ENCODE data around the gene SMIM7.
"Not testable (repeated sequence)": the region's sequence is repeated elsewhere in the genome, so short reads cannot be mapped to it uniquely, and the experiment has no call there.

The SMIM7 gene

DNA sequence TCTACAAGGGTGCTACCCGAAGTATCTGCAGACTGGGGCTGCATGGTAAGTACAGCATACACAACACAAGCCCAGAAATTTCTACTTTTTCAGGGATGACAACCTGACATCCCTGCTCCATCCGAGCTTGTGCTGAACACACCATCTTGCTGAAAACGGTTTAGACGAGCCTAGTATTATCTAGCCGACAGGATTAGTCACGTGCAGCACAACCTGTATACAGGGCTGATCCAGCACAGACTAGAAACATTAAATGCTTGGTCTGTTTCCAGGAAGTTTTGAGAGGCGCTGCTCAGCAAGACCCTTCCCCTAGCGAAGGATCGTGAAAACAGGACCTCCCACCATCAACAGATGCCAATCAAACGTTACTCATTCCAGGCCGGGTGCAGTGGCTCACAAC is 4.2 kb downstream of the SMIM7 start:
- TF ChIP-seq, protein P1, sequence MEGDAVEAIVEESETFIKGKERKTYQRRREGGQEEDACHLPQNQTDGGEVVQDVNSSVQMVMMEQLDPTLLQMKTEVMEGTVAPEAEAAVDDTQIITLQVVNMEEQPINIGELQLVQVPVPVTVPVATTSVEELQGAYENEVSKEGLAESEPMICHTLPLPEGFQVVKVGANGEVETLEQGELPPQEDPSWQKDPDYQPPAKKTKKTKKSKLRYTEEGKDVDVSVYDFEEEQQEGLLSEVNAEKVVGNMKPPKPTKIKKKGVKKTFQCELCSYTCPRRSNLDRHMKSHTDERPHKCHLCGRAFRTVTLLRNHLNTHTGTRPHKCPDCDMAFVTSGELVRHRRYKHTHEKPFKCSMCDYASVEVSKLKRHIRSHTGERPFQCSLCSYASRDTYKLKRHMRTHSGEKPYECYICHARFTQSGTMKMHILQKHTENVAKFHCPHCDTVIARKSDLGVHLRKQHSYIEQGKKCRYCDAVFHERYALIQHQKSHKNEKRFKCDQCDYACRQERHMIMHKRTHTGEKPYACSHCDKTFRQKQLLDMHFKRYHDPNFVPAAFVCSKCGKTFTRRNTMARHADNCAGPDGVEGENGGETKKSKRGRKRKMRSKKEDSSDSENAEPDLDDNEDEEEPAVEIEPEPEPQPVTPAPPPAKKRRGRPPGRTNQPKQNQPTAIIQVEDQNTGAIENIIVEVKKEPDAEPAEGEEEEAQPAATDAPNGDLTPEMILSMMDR (IDR thresholded peaks at IDR 0.05; ENCODE audit: borderline replicate concordance, insufficient read depth, low read depth, low read length), result no peak

DNA sequence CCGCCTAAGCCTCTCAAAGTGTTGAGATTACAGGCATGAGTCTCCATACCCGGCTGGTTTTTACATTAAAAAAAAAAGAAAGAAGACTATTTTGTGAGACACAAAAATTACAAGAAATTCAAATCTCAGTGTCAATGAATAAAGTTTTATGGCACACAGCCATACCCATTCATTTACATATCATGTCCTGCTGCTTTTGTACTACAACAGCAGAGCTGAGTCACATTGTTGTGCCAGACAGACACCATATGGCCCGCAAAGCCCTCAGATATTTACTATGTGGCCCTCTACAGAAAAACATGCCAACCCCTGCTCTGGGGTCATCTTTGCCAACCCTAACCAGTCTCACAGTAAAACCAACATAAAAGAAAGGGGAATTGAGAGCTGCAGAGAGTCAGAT is 5.3 kb downstream of the SMIM7 start:
- H3K4me3 ChIP-seq (ENCODE audit: low read depth, low read length), result no peak overlapping the region
- TF ChIP-seq, protein P1 (IDR thresholded peaks at IDR 0.05; ENCODE audit: borderline replicate concordance, insufficient read depth, low read depth, low read length), result no peak

More for the DNA sequence above, 4.2 kb downstream of the SMIM7 start:
- no peak overlapping the region for H3K4me3 ChIP-seq (ENCODE audit: low read depth, low read length)

DNA sequence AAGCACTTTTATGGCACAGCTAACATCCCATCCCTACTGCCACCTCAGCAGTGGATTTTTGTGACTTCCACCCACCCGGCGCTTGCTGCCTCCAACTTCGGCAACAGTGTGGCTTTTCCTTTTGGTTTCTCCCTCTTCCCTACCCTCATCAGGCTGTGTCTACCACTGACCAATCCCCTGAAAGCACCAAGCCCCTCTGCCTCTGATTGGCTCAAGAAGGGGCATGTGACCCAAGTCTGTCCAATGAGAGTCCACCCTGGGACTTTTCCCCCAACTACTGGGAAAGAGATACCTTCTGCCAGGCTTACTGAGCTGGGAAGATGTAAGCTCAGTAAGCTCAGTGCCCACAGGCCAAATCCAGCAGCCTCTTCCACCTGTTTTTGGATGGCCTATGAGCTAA is 5.8 kb downstream of the SMIM7 start:
- no peak overlapping the region for H3K4me3 ChIP-seq (ENCODE audit: low read depth, low read length)
- TF ChIP-seq, protein P1 (IDR thresholded peaks at IDR 0.05; ENCODE audit: borderline replicate concordance, insufficient read depth, low read depth, low read length), result no peak

DNA sequence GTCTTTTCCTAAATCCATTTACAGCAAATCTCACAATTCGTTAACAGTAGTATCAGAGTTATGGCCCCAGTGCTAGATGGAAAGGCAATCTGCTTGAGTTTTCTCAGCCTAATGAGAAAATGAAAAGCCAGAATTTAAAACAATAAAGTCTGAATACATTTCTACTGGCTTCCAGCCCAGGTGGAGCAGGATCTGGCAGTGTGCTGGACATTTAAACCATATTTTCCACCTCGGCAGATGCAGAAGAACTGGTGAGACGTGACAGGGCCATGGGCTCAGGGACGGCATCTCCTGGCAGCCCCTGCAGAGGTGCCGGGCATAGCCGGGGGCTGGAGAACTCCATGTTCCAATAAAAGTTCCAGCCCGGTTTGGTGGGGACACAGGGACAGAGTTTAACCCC is 7.1 kb downstream of the SMIM7 start:
- TF ChIP-seq, protein P1 (IDR thresholded peaks at IDR 0.05; ENCODE audit: borderline replicate concordance, insufficient read depth, low read depth, low read length), result no peak
- no peak overlapping the region for H3K4me3 ChIP-seq (ENCODE audit: low read depth, low read length)

DNA sequence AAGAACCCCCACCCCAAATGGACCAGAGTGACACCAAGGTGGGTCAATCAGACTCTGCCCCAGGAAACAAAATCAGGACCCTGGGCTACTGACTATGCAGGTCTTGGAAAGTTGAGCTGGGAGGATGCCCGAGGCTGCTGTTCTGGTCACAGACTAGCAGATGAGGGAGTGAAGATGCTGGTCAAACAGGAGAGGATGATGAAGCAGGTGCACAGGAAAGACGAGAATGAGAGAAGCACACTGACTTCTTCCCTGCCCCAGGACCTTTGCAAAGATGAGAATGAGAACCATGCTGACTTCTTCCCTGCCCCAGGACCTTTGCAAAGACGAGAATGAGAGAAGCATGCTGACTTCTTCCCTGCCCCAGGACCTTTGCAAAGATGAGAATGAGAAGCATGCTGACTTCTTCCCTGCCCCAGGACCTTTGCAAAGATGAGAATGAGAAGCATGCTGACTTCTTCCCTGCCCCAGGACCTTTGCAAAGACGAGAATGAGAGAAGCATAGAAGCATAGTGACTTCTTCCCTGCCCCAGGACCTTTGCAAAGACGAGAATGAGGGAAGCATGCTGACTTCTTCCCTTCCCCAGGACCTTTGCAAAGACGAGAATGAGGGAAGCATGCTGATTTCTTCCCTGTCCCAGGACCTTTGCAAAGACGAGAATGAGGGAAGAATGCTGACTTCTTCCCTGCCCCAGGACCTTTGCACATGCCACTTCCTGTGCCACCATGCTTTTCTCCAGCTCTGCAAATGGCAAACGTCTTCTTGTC is 8.3 kb downstream of the SMIM7 start:
- H3K4me3 ChIP-seq (ENCODE audit: low read depth, low read length), result not testable (repeated sequence)

DNA sequence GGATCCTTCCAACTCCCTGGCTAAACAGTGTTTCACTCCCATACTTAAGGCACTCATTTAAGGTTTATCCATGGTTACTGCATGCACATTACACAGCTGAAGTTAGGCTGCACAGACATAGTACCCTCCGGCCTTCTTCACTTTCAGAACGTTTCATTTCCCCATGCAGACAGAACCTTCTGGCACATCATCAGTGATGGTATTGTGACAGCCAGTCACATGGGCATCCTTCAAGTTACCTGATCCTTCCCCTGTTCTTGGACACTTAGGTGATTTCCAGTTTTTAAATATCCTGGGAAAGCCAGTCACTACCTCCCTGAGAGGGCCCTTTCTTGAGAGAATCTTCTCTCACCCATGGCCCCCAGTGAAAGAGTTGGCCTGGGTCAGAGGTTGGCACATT is 9.1 kb downstream of the SMIM7 start:
- TF ChIP-seq, protein P1 (IDR thresholded peaks at IDR 0.05; ENCODE audit: borderline replicate concordance, insufficient read depth, low read depth, low read length), result no peak
- no peak overlapping the region for H3K4me3 ChIP-seq (ENCODE audit: low read depth, low read length)

DNA sequence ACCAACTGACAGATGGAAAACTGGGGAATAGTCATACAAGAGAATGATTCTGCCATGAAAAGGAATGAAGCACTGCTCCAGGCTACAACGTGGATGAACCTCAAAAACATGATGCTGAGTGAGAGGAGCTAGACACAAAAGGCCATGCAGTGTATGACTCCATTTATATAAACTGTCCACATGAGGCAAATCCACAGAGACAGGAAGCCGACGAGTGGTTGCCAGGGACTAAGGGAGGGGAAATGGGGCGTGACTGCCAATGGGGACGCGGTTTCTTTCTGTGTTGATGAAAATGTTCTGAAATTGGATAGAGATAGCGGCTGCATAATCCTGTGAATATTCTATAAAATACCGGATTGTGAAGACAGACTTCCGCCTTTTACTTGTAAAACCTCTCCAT is 10.2 kb downstream of the SMIM7 start:
- TF ChIP-seq, protein P1 (IDR thresholded peaks at IDR 0.05; ENCODE audit: borderline replicate concordance, insufficient read depth, low read depth, low read length), result no peak
- no peak overlapping the region for H3K4me3 ChIP-seq (ENCODE audit: low read depth, low read length)

Measured in GM12875 (cell line).